Right atrium auricular region (tissue), 2 donors: ENCODE results near the gene GCK. TPM values are rescaled to one million over a fixed set of nuclear protein-coding genes. Genes with fewer than 3 reads are reported as not detected.

ENCODE experiments used
- DNase-seq: peaks from one replicate; pipeline ENCODE4 v3.0.0-alpha.2; 2019; ENCODE audit warnings: low spot score
- H3K27ac ChIP-seq, 2 donors: fragments of 200-600 bp; sonication (generic); 1 replicate in 1 of 2; 2 replicates in 1 of 2; pipeline ENCODE4 v1.5.1; 2016 to 2019
- H3K27me3 ChIP-seq, 2 donors: fragments of 200-600 bp; sonication (generic); one replicate each; pipeline versions ENCODE4 v1.5.1 to v1.6.0; 2017 to 2019
- H3K36me3 ChIP-seq: fragments of 200-600 bp; sonication (generic); one replicate; pipeline ENCODE4 v1.5.1; 2016
- H3K4me1 ChIP-seq, 2 donors: fragments of 200-600 bp; sonication (generic); one replicate each; pipeline versions ENCODE4 v1.5.1 to v1.6.0; 2017 to 2019
- H3K4me3 ChIP-seq, 2 donors: fragments of 200-600 bp; sonication (generic); 1 replicate in 1 of 2; 2 replicates in 1 of 2; pipeline ENCODE4 v1.5.1; 2017 to 2019; ENCODE audit warnings: mild to moderate bottlenecking in 1 of 2, moderate library complexity in 1 of 2
- H3K9me3 ChIP-seq, 2 donors: fragments of 200-600 bp; sonication (generic); one replicate each; pipeline ENCODE4 v1.5.1; 2019
- CTCF ChIP-seq, 2 donors: fragments of 200-600 bp; sonication (generic); IDR thresholded peaks; one replicate each; pipeline ENCODE4 v1.5.1; 2019; ENCODE audit warnings: antibody characterized with exemption in 2 of 2
- total RNA-seq, 2 donors: library from RNA; depleted of rRNA; stranded (reverse); fragments of >200 nt; gene quantifications; one replicate each; pipeline ENCODE4 v1.1.0, GENCODE V29; 2016

GCK gene
- total RNA-seq, 2 donors from 2014 or later: 11.1 to 21.0 TPM

GRCh38 chr7:44149571-44150465 is 39.4 kb downstream of the GCK start:
- Histone ChIP-seq H3K27me3 (no peaks in the 10 kb centered on the region), H3K36me3 (no peaks in the 10 kb centered on the region), H3K4me3 (no peak overlapping the region), H3K9me3 (no peaks in the 10 kb centered on the region), H3K4me1 (peaks cover 0 to 20% of the 10 kb centered on the region in 2 donors), H3K27ac (no peak overlapping the region)
- no peak for DNase-seq
- TF ChIP-seq CTCF (IDR thresholded peaks at IDR 0.05): no peak

DNA sequence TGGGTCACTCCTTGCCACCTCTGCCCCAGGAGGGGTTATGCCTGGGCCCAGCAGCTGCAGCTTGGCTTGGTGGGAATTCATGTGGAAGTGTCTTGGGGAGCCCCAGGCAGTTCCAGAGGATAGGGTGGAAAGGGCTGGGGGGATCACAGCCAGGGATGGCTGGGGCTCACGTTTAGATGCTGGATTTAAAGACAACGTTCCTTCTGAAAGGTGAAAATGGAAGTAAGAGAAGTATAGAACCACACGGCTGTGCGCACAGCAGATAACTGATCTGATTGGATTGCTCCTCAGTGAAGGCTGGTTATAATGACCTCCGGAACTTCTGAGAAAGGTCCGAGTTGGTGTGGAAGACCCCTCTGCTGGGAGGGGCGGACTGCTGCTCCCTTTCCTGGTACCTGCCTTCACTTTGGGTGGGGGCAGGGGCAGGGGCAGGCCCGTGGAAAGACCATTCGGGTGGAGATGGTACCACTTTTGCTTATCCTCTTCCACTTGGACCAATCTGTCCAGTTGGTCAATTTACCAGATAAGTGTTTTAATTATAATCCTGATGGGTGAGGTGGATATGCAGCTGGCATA is 40.2 kb downstream of the GCK start:
- H3K27ac ChIP-seq: no peak overlapping the region
- no peaks in the 10 kb centered on the region for H3K36me3 ChIP-seq
- H3K9me3 ChIP-seq: no peaks in the 10 kb centered on the region
- no peaks in the 10 kb centered on the region for H3K27me3 ChIP-seq
- no peak overlapping the region for H3K4me3 ChIP-seq
- DNase-seq: no peak
- no peak for TF ChIP-seq CTCF (IDR thresholded peaks at IDR 0.05)
- peaks cover 0 to 26% of the 10 kb centered on the region in 2 donors for H3K4me1 ChIP-seq

DNA sequence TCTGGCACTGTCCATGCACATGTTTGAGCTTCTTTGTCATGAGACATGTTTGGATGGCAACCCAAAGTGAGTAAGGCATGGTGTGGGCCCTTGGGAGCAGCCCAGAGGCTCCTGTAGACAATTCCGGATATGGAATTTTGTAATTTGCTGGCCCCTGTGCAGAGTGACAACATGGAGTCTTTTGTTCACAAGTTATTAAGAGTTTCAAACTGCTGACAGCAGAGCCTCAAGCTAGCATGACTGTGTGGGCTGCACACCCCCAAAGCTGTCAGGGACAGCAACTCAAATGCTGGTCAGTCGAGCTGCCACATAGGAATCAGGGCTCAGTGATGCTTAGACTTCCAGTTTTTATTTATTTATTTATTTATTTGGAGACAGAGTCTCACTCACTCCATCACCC is 41.1 kb downstream of the GCK start:
- Histone ChIP-seq H3K9me3 (no peaks in the 10 kb centered on the region), H3K27ac (no peak overlapping the region), H3K4me1 (peaks cover 0 to 26% of the 10 kb centered on the region in 2 donors), H3K4me3 (no peak overlapping the region), H3K36me3 (no peaks in the 10 kb centered on the region), H3K27me3 (no peaks in the 10 kb centered on the region)
- TF ChIP-seq CTCF (IDR thresholded peaks at IDR 0.05): no peak
- no peak for DNase-seq

DNA sequence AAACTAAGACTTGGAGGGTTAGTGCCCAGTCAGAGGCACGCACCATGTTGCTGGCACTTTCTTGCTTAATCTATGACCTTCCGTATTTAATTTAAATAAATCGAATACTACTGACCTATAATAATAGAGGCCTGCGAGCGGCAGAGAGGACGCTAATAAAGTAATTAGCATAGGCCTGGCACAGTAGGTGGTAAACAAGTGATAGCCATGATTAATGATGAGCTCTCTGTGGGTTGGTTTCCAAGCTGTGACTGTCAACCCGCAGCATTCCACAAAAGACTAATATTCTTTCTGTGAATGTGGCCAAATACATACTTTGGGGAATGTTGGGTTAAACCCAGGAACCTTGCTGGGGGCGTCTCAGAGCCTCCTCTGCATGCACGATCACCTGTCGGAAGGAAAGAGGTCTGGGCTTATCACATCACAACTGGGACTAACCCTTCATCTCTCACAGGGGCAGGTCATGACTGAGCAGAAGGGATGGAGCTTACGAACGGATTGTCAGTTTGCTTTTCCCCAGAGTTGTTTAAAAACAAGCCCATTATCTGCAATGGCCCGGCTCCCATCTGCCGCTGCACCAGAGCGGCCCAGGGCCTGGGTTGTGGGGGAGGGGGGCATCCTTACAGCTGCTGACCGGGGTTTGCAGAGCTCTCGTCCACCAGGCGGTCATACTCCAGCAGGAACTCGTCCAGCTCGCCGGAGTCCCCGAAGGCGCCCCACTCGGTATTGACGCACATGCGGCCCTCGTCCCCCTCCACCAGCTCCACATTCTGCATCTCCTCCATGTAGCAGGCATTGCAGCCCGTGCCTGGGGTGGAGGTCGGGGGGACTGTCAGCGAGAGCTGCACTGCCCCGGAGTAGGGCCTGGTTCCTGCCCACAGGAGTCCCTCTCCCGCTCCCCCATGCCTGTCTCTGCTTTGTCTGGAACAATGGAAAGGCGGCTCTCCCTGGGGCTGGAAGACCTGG is 41.9 kb downstream of the GCK start:
- Histone ChIP-seq H3K27ac (no peak overlapping the region), H3K36me3 (no peaks in the 10 kb centered on the region), H3K9me3 (no peaks in the 10 kb centered on the region), H3K27me3 (no peaks in the 10 kb centered on the region), H3K4me3 (no peak overlapping the region), H3K4me1 (peaks cover 0 to 27% of the 10 kb centered on the region in 2 donors)
- no peak for TF ChIP-seq CTCF (IDR thresholded peaks at IDR 0.05)
- no peak for DNase-seq

GRCh38 chr7:44145969-44146911 is 43.0 kb downstream of the GCK start:
- Histone ChIP-seq H3K27me3 (no peaks in the 10 kb centered on the region), H3K36me3 (no peaks in the 10 kb centered on the region), H3K9me3 (no peaks in the 10 kb centered on the region), H3K4me1 (peaks cover 0 to 37% of the 10 kb centered on the region in 2 donors), H3K4me3 (peak overlapping the region; percentile 53 to 59), H3K27ac (peak overlapping the region; percentile 63 to 92)
- no peak for TF ChIP-seq CTCF (IDR thresholded peaks at IDR 0.05)
- peak; percentile 75 for DNase-seq
